ENCODE measurements around the gene CITED1. TPM values are rescaled to one million over a fixed set of nuclear protein-coding genes. Genes with fewer than 3 reads are reported as not detected.

Gene CITED1
- total RNA-seq, 1 donor, result not detected

DNA sequence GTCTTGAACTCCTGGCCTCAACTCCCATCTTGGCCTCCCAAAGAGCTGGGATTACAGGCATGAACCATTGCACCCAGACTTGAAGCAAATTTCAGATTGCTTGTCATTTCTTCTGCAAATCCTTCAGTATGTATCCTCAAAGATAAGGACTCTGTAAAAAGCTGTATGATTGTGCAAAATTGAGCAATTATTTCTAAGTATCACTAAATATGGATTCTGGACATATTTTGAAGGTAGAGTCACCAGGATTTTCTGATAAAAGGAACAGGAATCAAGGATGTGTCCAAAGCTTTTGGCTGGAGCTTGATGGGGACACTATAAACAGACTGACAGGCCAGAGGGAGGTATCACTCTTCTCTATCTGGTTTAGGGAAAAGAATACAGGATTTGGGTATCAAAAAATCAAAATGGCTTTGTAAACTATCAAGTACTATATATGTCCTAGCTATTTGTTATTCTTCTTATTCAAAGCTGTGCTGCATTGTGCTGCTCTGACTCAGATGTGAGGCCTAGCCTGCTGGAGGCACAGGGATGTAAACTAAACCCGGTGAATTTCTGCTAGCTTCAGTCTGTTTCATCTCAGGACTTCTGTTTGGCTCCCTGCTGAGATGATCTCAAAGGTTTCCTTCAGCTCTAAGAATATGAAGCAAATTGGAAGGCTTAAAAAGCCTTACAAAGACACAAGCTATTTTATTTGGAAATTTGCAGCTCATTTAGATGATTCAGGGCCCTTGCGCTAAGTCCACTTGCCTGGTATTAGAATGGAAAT, 36.9 kb downstream of the CITED1 start:
- TF ChIP-seq, protein P1, sequence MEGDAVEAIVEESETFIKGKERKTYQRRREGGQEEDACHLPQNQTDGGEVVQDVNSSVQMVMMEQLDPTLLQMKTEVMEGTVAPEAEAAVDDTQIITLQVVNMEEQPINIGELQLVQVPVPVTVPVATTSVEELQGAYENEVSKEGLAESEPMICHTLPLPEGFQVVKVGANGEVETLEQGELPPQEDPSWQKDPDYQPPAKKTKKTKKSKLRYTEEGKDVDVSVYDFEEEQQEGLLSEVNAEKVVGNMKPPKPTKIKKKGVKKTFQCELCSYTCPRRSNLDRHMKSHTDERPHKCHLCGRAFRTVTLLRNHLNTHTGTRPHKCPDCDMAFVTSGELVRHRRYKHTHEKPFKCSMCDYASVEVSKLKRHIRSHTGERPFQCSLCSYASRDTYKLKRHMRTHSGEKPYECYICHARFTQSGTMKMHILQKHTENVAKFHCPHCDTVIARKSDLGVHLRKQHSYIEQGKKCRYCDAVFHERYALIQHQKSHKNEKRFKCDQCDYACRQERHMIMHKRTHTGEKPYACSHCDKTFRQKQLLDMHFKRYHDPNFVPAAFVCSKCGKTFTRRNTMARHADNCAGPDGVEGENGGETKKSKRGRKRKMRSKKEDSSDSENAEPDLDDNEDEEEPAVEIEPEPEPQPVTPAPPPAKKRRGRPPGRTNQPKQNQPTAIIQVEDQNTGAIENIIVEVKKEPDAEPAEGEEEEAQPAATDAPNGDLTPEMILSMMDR (IDR thresholded peaks at IDR 0.05; ENCODE audit: extremely low read depth, low read depth, low read length), result no peak
- H2AFZ ChIP-seq (ENCODE audit: low read length), result no peak overlapping the region
- peak overlapping the region; percentile 85 for H3K27ac ChIP-seq (ENCODE audit: low read depth, low read length)
- no peak overlapping the region for H3K4me3 ChIP-seq (ENCODE audit: insufficient read depth, low read length)
- peaks cover 64% of the 10 kb centered on the region for H3K36me3 ChIP-seq (ENCODE audit: insufficient read depth, low read length)
- H3K27me3 ChIP-seq (ENCODE audit: insufficient read depth, low read length), result no peaks in the 10 kb centered on the region
- H4K20me1 ChIP-seq (ENCODE audit: insufficient read depth, low read length), result peaks cover 45% of the 10 kb centered on the region
- DNase-seq (ENCODE audit: insufficient read length, low spot score, missing footprints), result peak; percentile 87
- H3K4me2 ChIP-seq (ENCODE audit: insufficient read depth, low read length), result no peak overlapping the region
- no peaks in the 10 kb centered on the region for H3K9me3 ChIP-seq (ENCODE audit: low read depth, low read length)
- H3K79me2 ChIP-seq (ENCODE audit: insufficient read depth, low read length), result peaks cover 2% of the 10 kb centered on the region
- peaks cover 50% of the 10 kb centered on the region for H3K4me1 ChIP-seq (ENCODE audit: insufficient read depth, low read length)

DNA sequence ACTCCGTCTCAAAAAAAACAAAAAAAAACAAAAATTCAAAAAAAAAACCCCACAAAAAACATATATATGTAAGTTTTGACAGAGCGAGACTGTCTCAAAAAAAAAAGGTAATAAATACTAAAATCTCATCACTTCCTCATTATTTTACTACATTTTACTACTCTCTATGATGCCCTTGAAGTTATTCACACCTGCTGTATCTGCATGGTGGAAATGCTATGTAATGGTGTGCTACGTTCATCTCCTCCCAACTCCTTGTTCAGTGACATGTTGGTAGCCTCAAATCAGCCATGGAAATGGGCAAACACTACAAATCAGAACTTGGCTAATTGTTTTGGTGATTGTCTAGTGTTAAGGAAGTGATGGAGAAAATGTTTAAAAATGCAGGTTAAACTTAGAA, 40.5 kb downstream of the CITED1 start:
- peaks cover 13% of the 10 kb centered on the region for H4K20me1 ChIP-seq (ENCODE audit: insufficient read depth, low read length)
- H3K79me2 ChIP-seq (ENCODE audit: insufficient read depth, low read length), result no peaks in the 10 kb centered on the region
- TF ChIP-seq, protein P1 (IDR thresholded peaks at IDR 0.05; ENCODE audit: extremely low read depth, low read depth, low read length), result no peak
- H3K4me1 ChIP-seq (ENCODE audit: insufficient read depth, low read length), result peaks cover 22% of the 10 kb centered on the region
- no peak overlapping the region for H3K27ac ChIP-seq (ENCODE audit: low read depth, low read length)
- no peaks in the 10 kb centered on the region for H3K27me3 ChIP-seq (ENCODE audit: insufficient read depth, low read length)
- no peak for DNase-seq (ENCODE audit: insufficient read length, low spot score, missing footprints)
- no peak overlapping the region for H2AFZ ChIP-seq (ENCODE audit: low read length)
- H3K4me2 ChIP-seq (ENCODE audit: insufficient read depth, low read length), result no peak overlapping the region
- H3K36me3 ChIP-seq (ENCODE audit: insufficient read depth, low read length), result peaks cover 29% of the 10 kb centered on the region
- H3K4me3 ChIP-seq (ENCODE audit: insufficient read depth, low read length), result no peak overlapping the region
- no peaks in the 10 kb centered on the region for H3K9me3 ChIP-seq (ENCODE audit: low read depth, low read length)

DNA sequence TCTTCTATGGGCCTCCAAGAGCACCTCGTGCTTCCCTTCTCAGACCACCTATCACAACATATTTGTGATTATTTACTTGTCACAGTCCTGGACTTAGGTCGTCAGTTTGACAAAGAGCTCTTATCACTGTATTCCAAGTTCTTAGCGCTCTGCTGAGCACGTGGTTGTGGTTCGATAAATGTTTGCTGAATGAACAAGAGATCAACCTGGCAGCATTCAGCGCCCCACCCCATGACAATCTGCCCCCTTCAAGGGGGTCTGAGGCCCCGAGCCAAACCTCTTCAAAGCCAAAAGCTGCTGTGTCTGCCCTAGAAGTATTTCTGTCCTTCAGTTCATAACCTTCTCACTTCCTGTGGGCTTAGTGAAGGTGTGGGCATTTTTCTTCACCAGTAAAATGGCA, 43.6 kb downstream of the CITED1 start:
- TF ChIP-seq, protein P1 (IDR thresholded peaks at IDR 0.05; ENCODE audit: extremely low read depth, low read depth, low read length), result no peak
- peaks cover 6% of the 10 kb centered on the region for H3K4me1 ChIP-seq (ENCODE audit: insufficient read depth, low read length)
- no peak overlapping the region for H3K4me2 ChIP-seq (ENCODE audit: insufficient read depth, low read length)
- no peak for DNase-seq (ENCODE audit: insufficient read length, low spot score, missing footprints)
- no peak overlapping the region for H3K27ac ChIP-seq (ENCODE audit: low read depth, low read length)
- H2AFZ ChIP-seq (ENCODE audit: low read length), result no peak overlapping the region
- H3K79me2 ChIP-seq (ENCODE audit: insufficient read depth, low read length), result no peaks in the 10 kb centered on the region
- no peaks in the 10 kb centered on the region for H3K27me3 ChIP-seq (ENCODE audit: insufficient read depth, low read length)
- H3K9me3 ChIP-seq (ENCODE audit: low read depth, low read length), result no peaks in the 10 kb centered on the region
- no peak overlapping the region for H3K4me3 ChIP-seq (ENCODE audit: insufficient read depth, low read length)
- no peaks in the 10 kb centered on the region for H3K36me3 ChIP-seq (ENCODE audit: insufficient read depth, low read length)
- no peaks in the 10 kb centered on the region for H4K20me1 ChIP-seq (ENCODE audit: insufficient read depth, low read length)

DNA sequence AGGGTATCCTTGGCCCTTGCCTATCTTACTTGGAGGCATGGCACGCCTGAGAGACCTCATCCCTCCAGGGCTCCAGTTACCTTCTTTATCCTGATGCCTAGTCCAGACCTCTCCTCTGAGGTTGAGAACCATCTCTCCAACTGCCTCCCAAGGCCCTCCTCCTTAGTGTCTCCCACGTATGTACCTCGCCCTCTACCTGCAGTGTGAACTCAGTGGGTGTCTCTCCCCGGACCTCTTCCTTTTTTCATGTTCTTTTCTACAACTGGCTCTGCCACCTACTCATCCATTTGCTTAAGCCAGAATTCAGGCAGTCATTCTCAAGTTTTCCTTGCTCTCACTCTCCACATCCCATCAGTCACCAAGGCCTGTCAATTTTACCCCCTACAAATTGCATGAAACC, 45.3 kb downstream of the CITED1 start:
- Histone ChIP-seq H2AFZ (ENCODE audit: low read length) (no peak overlapping the region), H3K27me3 (ENCODE audit: insufficient read depth, low read length) (peaks cover 8% of the 10 kb centered on the region), H3K27ac (ENCODE audit: low read depth, low read length) (no peak overlapping the region), H3K4me2 (ENCODE audit: insufficient read depth, low read length) (no peak overlapping the region), H3K4me3 (ENCODE audit: insufficient read depth, low read length) (no peak overlapping the region), H3K36me3 (ENCODE audit: insufficient read depth, low read length) (no peaks in the 10 kb centered on the region), H3K79me2 (ENCODE audit: insufficient read depth, low read length) (no peaks in the 10 kb centered on the region), H3K4me1 (ENCODE audit: insufficient read depth, low read length) (peaks cover 6% of the 10 kb centered on the region), H3K9me3 (ENCODE audit: low read depth, low read length) (no peaks in the 10 kb centered on the region), H4K20me1 (ENCODE audit: insufficient read depth, low read length) (no peaks in the 10 kb centered on the region)
- no peak for DNase-seq (ENCODE audit: insufficient read length, low spot score, missing footprints)
- TF ChIP-seq, protein P1 (IDR thresholded peaks at IDR 0.05; ENCODE audit: extremely low read depth, low read depth, low read length), result no peak

Data from osteoblast (primary cell).